HEK293 (cell line): ENCODE results near the gene KRTAP12-4.

Experiments
- ZNF114 ChIP-seq: fragments of 450-650 bp; formaldehyde crosslinking; IDR thresholded peaks from 2 replicates; pipeline ENCODE4 v1.5.0; 2017; ENCODE audit warnings: missing biosample characterization, missing genetic modification characterization
- ZNF423 ChIP-seq: fragments of 450-650 bp; formaldehyde crosslinking; IDR thresholded peaks from 2 replicates; pipeline ENCODE4 v1.5.1; 2016; ENCODE audit warnings: missing biosample characterization, missing genetic modification characterization
- TF ChIP-seq, protein P1 (sequence below): fragments of 450-650 bp; formaldehyde crosslinking; IDR thresholded peaks from 2 replicates; pipeline ENCODE4 v1.5.1; 2016; ENCODE audit warnings: missing biosample characterization, missing genetic modification characterization

GRCh38 chr21:44619886-44620285 is 34.6 kb downstream of the KRTAP12-4 start:
- TF ChIP-seq ZNF114 (tag by site-specific recombination) (no peak), ZNF423 (tag by site-specific recombination) (no peak)
- TF ChIP-seq, protein P1, sequence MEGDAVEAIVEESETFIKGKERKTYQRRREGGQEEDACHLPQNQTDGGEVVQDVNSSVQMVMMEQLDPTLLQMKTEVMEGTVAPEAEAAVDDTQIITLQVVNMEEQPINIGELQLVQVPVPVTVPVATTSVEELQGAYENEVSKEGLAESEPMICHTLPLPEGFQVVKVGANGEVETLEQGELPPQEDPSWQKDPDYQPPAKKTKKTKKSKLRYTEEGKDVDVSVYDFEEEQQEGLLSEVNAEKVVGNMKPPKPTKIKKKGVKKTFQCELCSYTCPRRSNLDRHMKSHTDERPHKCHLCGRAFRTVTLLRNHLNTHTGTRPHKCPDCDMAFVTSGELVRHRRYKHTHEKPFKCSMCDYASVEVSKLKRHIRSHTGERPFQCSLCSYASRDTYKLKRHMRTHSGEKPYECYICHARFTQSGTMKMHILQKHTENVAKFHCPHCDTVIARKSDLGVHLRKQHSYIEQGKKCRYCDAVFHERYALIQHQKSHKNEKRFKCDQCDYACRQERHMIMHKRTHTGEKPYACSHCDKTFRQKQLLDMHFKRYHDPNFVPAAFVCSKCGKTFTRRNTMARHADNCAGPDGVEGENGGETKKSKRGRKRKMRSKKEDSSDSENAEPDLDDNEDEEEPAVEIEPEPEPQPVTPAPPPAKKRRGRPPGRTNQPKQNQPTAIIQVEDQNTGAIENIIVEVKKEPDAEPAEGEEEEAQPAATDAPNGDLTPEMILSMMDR, result no peak
